HG03064 (cell line): ENCODE results near the gene GNG3.
"Not testable (repeated sequence)": the region's sequence is repeated elsewhere in the genome, so short reads cannot be mapped to it uniquely, and the experiment has no call there.

Source experiments
- ATAC-seq: cut with Tn5 transposase; IDR thresholded peaks from one replicate; pipeline ENCODE4 v1.9.1; 2021; ENCODE audit warnings: low read depth; ENCODE audit not compliant: unreplicated experiment

GNG3 gene

GRCh38 chr11:62716206-62716605, 8.7 kb downstream of the GNG3 start:
- no peak for ATAC-seq

- no peak for ATAC-seq
Observed at GRCh38 chr11:62716816-62717215, 9.3 kb downstream of the GNG3 start.

GRCh38 chr11:62719302-62719978, 12.0 kb downstream of the GNG3 start:
- no peak for ATAC-seq

GRCh38 chr11:62721994-62722393, 14.5 kb downstream of the GNG3 start:
- ATAC-seq, result no peak

GRCh38 chr11:62724171-62724570, 16.7 kb downstream of the GNG3 start:
- ATAC-seq, result no peak

GRCh38 chr11:62725646-62726045, 18.2 kb downstream of the GNG3 start:
- no peak for ATAC-seq

GRCh38 chr11:62726156-62726914, 18.9 kb downstream of the GNG3 start:
- ATAC-seq, result peak; percentile 3

- no peak for ATAC-seq
Observed at GRCh38 chr11:62726915-62727164, 19.4 kb downstream of the GNG3 start.

- peak; percentile 69 for ATAC-seq
Observed at GRCh38 chr11:62727165-62727871, 19.8 kb downstream of the GNG3 start, which contains the start of gene HNRNPUL2. Gene HNRNPUL2 (minus strand): TSS chr11:62727457. CDS start chr11:62727156, 301 bp downstream.

GRCh38 chr11:62727872-62728170, 20.3 kb downstream of the GNG3 start:
- peak; percentile 25 for ATAC-seq

- peak; percentile 18 for ATAC-seq
Observed at GRCh38 chr11:62728171-62728988, 20.9 kb downstream of the GNG3 start, which contains the start of gene TTC9C. Gene TTC9C (plus strand): TSS chr11:62728486. CDS start chr11:62728849, 363 bp downstream.

- ATAC-seq, result not testable (repeated sequence)
Observed at GRCh38 chr11:62730076-62730475, 22.6 kb downstream of the GNG3 start.

GRCh38 chr11:62732830-62733229, 25.4 kb downstream of the GNG3 start:
- ATAC-seq, result no peak

- ATAC-seq, result no peak
Observed at GRCh38 chr11:62737196-62737595, 29.7 kb downstream of the GNG3 start.

- ATAC-seq, result no peak
Observed at GRCh38 chr11:62747475-62748160, 40.1 kb downstream of the GNG3 start.

- not testable (repeated sequence) for ATAC-seq
Observed at GRCh38 chr11:62749931-62750330, 42.5 kb downstream of the GNG3 start.

- no peak for ATAC-seq
Observed at GRCh38 chr11:62752177-62752785, 44.8 kb downstream of the GNG3 start.

GRCh38 chr11:62752994-62753735, 45.7 kb downstream of the GNG3 start:
- peak; percentile 5 for ATAC-seq
